HG02678 (cell line): Measurements from ENCODE around the gene MYZAP.

Source experiments
- ATAC-seq: cut with Tn5 transposase; IDR thresholded peaks from one replicate; pipeline ENCODE4 v1.9.1; 2021; ENCODE audit warnings: mild to moderate bottlenecking, moderate library complexity; ENCODE audit not compliant: unreplicated experiment

The MYZAP gene

GRCh38 chr15:57691082-57691481 lies 99.4 kb downstream of the MYZAP start:
- no peak for ATAC-seq

DNA sequence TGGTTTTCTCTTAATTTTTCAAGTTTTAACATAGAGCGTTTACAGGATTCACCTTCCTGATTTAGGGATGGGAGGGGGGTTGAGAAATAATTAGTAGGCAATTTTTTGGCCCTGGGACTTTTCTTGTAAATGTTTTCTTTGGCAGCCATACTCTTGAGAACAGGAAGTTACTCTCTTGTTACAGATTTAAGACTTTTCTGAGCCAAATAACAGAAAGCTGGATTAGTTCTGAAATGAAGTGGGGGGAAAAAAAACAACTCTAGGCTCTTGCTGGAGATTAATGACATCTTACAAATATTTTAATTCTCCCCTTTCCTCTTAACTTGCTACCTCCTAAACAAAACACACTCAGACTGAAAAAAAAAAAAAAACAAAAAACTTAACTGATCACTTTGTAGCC lies 101.0 kb downstream of the MYZAP start:
- ATAC-seq, result no peak

- ATAC-seq, result no peak
Observed at GRCh38 chr15:57694279-57694678, 102.6 kb downstream of the MYZAP start.

DNA sequence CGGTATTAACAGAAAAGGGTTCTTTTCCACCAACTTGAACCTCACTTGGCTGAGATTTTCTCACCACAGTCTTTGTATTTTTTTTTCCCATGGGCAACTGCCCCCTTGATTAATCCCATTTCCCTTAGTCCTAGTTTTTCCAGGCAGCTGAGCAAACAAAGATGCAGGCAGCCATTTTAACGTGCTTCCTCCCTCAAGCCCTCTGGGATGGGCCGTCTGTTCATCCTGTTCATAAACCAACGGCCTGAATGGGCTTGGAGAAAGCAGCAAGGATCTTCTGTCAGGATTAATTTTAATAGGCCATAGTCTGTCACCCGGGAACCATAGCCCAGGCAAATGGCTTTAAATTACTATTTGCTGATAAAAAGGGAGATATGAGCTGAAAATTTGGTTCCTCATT lies 104.4 kb downstream of the MYZAP start:
- ATAC-seq, result no peak

- no peak for ATAC-seq
Observed at GRCh38 chr15:57697588-57697987, 105.9 kb downstream of the MYZAP start.

GRCh38 chr15:57698243-57698642 lies 106.5 kb downstream of the MYZAP start:
- ATAC-seq, result no peak

GRCh38 chr15:57698991-57699390 lies 107.3 kb downstream of the MYZAP start:
- ATAC-seq, result no peak

DNA sequence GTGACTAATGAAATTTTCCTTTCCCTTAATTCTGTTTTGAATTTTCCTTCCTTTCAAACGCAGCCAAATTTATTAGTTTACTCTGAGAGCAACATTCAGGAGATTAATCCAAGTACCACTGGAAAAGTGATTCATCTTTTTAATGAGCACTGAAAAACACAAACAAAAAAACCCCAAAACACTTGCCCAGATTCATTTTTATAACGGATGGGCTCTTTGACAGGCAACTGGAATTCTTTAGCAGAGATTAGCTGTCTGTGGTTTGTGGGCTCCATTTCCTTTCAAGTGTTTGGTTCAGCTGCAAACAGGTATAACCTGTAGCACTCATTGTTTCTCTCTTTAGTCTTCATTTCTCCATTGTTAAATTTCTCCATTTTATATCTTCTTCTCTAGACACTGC lies 111.7 kb downstream of the MYZAP start:
- ATAC-seq, result no peak

- no peak for ATAC-seq
Observed at GRCh38 chr15:57704441-57704840, 112.7 kb downstream of the MYZAP start.

- ATAC-seq, result no peak
Observed at GRCh38 chr15:57705746-57706404, 114.2 kb downstream of the MYZAP start.

GRCh38 chr15:57706405-57707209 lies 114.9 kb downstream of the MYZAP start, which contains the start of gene POLR2M:
Gene POLR2M (plus strand): TSS chr15:57706714. CDS start chr15:57706843, 129 bp downstream.
- ATAC-seq, result peak; percentile 97

DNA sequence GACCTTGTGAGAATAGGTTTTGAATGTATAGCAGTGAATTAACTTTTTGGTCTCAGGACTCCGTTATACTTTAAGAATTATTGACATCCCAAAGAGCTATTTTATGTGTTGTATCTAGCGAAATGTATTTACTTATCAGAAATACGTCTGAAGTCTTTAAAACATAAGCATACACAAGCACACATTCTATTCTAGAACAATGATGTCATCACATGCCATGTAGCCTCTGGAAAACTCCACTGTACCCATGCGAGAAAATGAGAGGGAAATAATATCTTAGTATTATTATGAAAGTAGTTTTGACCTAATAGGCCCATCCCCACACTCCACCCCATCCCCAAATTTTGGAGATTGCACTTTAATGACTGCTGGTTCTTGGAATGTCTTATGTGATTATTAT lies 116.3 kb downstream of the MYZAP start:
- ATAC-seq, result no peak

DNA sequence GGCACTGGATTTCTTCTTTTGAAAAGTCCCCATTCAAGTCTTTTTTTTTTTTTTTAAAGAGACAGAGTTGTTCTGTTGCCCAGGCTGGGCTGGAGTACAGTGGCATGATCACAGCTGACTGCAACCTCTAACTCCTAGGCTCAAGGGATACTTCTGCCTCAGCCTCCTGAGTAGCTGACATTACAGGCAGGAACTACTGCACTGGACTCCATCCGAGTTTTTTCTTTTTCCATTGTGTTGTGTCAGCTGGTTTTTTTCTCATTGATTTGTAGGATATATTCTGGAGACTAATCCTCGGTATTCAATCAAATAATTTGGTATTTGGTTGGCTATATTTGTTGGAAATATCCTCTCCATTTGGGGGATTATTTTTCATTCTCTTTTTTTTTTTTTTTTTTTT lies 126.6 kb downstream of the MYZAP start:
- ATAC-seq, result no peak

- no peak for ATAC-seq
Observed at GRCh38 chr15:57720867-57721266, 129.2 kb downstream of the MYZAP start.

DNA sequence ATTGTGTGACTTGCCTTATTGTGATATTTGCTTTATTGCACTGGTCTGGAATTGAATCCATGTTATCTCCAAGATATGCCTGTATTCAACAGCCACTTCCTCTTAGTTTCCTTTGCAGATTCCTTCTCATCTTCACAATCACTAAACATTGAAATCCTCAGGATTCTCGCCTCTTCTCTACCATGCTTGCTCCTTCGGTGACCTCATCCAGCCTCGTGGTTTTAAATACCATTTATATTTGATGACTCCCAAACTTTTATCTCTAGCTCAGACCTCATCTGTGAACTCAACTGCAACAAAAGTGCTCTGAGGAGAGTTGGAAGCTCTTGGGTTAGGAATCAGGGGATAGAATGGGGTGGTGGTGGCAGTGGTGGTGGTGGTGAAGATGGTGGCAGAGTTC lies 134.7 kb downstream of the MYZAP start:
- no peak for ATAC-seq

GRCh38 chr15:57727031-57727430 lies 135.3 kb downstream of the MYZAP start:
- ATAC-seq, result no peak

DNA sequence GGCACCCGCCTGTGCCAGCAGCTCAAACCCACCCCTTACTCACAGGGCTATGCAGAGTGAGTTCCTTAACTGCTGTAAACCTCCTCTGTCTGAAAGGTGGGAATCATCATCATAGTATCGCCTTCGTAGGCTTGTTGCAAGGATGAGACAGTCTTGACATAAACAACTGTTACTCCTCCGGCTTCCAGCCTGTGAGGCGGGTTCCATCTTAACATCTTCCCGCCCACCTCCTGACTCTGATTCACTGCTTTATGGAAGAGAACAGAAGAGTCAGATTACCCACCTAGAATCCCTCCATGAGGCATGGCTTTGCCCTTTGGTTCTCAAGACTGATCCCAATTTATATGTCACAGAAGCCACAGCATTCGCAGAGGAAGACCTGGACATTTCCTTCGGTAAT lies 136.7 kb downstream of the MYZAP start:
- no peak for ATAC-seq

DNA sequence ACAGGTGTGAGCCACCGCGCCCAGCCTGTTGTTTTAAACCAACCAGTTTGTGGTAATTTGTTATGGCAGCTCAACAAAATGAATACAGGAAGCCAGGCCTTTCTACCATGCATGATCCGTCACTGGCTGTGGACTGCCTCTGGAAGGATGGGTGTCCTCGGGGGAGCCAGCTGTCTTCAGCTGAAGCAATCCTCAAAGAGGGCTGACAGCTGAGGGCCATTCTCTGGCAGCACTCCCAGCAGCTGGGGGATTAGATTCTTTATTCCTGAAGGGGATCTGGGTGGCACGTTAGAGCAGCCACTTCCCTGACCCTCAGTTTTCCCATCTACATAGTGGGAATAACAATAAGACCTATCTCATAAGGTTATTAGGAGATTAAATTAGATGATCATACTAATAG lies 139.2 kb downstream of the MYZAP start:
- no peak for ATAC-seq

GRCh38 chr15:57731530-57732103 lies 139.9 kb downstream of the MYZAP start:
- no peak for ATAC-seq

DNA sequence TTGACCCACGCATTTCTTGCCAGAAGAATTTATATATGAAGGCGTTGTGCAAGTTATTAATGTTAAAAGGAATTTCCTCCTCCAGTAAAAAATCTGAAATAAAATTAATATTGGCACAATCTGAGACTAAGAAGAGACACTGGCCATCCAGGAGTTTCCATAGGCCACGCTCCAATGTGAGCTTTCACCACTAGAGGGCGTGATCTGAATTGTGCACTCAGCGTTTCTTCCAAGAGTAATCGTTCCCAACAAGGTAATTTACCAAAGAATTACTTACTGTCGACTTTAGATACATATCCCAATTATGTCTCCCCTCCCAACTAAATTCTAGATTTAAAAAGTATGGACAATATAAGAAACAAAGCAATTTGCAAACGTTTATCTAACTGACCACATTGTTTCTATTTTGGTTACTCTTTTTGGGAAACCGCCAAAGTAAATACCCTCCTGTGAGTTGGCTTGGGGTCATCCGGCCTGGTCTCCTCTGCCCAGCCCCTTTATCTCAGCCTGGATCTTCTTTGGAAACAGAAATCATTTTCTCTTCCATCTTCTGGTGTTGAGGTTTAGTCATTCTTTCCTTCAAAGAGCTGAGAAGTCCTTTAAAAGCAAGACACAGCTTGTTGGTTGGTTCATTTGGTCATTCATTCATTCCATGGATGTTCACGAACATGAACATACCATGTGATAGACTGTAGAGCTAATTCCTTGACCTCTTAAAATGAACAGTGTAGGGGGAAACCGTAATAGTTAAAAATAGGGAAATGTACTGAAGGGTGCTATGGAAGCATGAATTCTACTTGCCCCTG lies 141.0 kb downstream of the MYZAP start:
- no peak for ATAC-seq

GRCh38 chr15:57734860-57735259 lies 143.2 kb downstream of the MYZAP start:
- no peak for ATAC-seq
